SH-SY5Y (cell line): Measurements from ENCODE around the gene TNFRSF8.

Experiments
- GATA2 ChIP-seq: IDR thresholded peaks from 2 replicates; pipeline ENCODE4 v1.6.1; 2011; ENCODE audit warnings: mild to moderate bottlenecking, low read depth, low read length
- GATA3 ChIP-seq: IDR thresholded peaks from 2 replicates; pipeline ENCODE4 v1.6.1; 2011; ENCODE audit warnings: low read depth, mild to moderate bottlenecking, low read length, moderate library complexity

The TNFRSF8 gene

GRCh38 chr1:12128120-12128519 is 65.0 kb downstream of the TNFRSF8 start:
- TF ChIP-seq GATA3 (no peak), GATA2 (no peak)

- TF ChIP-seq GATA3 (no peak), GATA2 (no peak)
Measured at GRCh38 chr1:12129624-12130023, 66.5 kb downstream of the TNFRSF8 start.

- no peak for TF ChIP-seq GATA3
Measured at GRCh38 chr1:12130466-12131130, 67.5 kb downstream of the TNFRSF8 start.

- TF ChIP-seq GATA2 (no peak), GATA3 (no peak)
Measured at GRCh38 chr1:12132078-12132477, 69.0 kb downstream of the TNFRSF8 start.

- TF ChIP-seq GATA2, result no peak
- no peak for TF ChIP-seq GATA3
Measured at GRCh38 chr1:12134716-12135115, 71.6 kb downstream of the TNFRSF8 start.

- no peak for TF ChIP-seq GATA3
- TF ChIP-seq GATA2, result no peak
Measured at GRCh38 chr1:12135612-12136011, 72.5 kb downstream of the TNFRSF8 start.

- TF ChIP-seq GATA2, result no peak
- no peak for TF ChIP-seq GATA3
Measured at GRCh38 chr1:12136916-12137610, 74.0 kb downstream of the TNFRSF8 start.

GRCh38 chr1:12138196-12139168 is 75.4 kb downstream of the TNFRSF8 start:
- TF ChIP-seq GATA2 (no peak), GATA3 (no peak)

GRCh38 chr1:12140016-12140415 is 76.9 kb downstream of the TNFRSF8 start:
- TF ChIP-seq GATA3, result no peak
- no peak for TF ChIP-seq GATA2

GRCh38 chr1:12140515-12141162 is 77.5 kb downstream of the TNFRSF8 start:
- TF ChIP-seq GATA3, result no peak
- no peak for TF ChIP-seq GATA2

GRCh38 chr1:12141163-12141850 is 78.2 kb downstream of the TNFRSF8 start:
- no peak for TF ChIP-seq GATA3
- no peak for TF ChIP-seq GATA2

GRCh38 chr1:12142141-12142823 is 79.2 kb downstream of the TNFRSF8 start:
- TF ChIP-seq GATA2 (no peak), GATA3 (no peak)

- TF ChIP-seq GATA3 (no peak), GATA2 (no peak)
Measured at GRCh38 chr1:12142891-12143630, 80.0 kb downstream of the TNFRSF8 start.
